Melanocyte of skin (primary cell): ENCODE measurements around the gene HLA-C. TPM values are rescaled to one million over a fixed set of nuclear protein-coding genes. Genes with fewer than 3 reads are reported as not detected.

ENCODE experiments used
- small RNA-seq, 2 donors: library from RNA; depleted of rRNA; stranded (forward); fragments of <200 nt; gene quantifications; one replicate each; pipeline ENCODE3, GENCODE V24; 2012
- total RNA-seq, 2 donors: library from RNA; depleted of rRNA; stranded (reverse); fragments of >200 nt; gene quantifications; 2 replicates each; pipeline ENCODE4 v1.2.3, GENCODE V29; 2012

HLA-C gene
- 1,000 to 10,000 TPM; 1,046 to 1,054 TPM for total RNA-seq

DNA sequence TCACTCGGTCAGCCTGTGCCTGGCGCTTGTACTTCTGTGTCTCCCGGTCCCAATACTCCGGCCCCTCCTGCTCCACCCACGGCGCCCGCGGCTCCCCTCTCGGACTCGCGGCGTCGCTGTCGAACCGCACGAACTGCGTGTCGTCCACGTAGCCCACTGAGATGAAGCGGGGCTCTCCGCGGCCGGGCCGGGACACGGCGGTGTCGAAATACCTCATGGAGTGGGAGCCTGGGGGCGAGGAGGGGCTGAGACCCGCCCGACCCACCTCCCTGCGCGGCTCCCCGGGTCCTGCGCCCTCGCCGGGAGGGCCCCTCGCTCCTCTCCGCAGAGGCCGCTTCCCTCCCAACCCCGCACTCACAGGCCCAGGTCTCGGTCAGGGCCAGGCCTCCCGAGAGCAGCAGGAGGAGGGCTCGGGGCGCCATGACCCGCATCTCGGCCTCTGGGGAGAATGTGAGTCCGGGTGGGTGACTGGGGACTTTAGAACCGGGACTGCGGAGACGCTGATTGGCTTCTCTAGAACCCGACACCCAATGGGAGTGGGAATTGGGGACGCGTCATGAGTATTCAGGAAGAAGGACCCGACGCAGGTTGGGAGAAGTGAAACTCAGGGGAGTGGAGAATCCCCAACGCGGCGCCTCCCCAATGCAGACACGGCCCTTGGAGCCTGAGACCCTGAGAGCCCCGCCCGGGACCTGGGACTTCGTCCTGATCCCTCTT lies at the start of gene HLA-C:
Gene HLA-C, minus strand, starts transcription at position 452 of the 717 bp plus-strand sequence. Its CDS starts 21 bp downstream, at position 431.

Small RNAs within 50 kb of the gene (small RNA-seq; reads per million reads assigned to genes)
- gene AL662844.1, result 0 reads per million in 2 donors

Other genes with a start within 250 kb of the HLA-C start
- not detected for gene C6orf15, start 159.5 kb downstream of the HLA-C start, total RNA-seq
- gene PSORS1C1, start 157.3 kb downstream of the HLA-C start, total RNA-seq, result under 1 TPM; under 0.01 to 0.67 TPM
- gene CDSN, start 151.6 kb downstream of the HLA-C start, total RNA-seq, result under 1 TPM in 1 of 2 donors, not detected in 1; under 0.01 TPM
- not detected for gene PSORS1C2, start 133.0 kb downstream of the HLA-C start, total RNA-seq
- gene CCHCR1, start 114.3 kb downstream of the HLA-C start, total RNA-seq, result 10 to 100 TPM; 10.7 to 16.7 TPM
- gene TCF19, start 113.5 kb downstream of the HLA-C start, total RNA-seq, result 10 to 100 TPM; 15.5 to 23.6 TPM
- gene POU5F1, start 101.4 kb downstream of the HLA-C start, total RNA-seq, result not detected
- gene HLA-B, start 85.1 kb upstream of the HLA-C start, total RNA-seq, result 1,000 to 10,000 TPM in 1 of 2 donors, 100 to 1,000 TPM in 1; 667 to 1,189 TPM
- 10 to 100 TPM; 52.0 to 60.6 TPM for gene MICA, start 131.5 kb upstream of the HLA-C start, total RNA-seq
- 10 to 100 TPM; 11.4 to 19.3 TPM for gene MICB, start 226.1 kb upstream of the HLA-C start, total RNA-seq